ENCODE measurements around the gene GID4.

GID4 gene

GRCh38 chr17:18008496-18009268 lies 30.5 kb upstream of the GID4 start:
- ATAC-seq = no peak
- no peak overlapping the region for H3K27ac Mint-ChIP-seq
- no peaks in the 10 kb centered on the region for H3K9me3 Mint-ChIP-seq
- no peak overlapping the region for H3K4me3 Mint-ChIP-seq
- peaks cover 54% of the 10 kb centered on the region for H3K36me3 Mint-ChIP-seq
- H3K27me3 Mint-ChIP-seq = no peaks in the 10 kb centered on the region
- H3K4me1 Mint-ChIP-seq = no peaks in the 10 kb centered on the region

- Mint-ChIP-seq H3K27ac (no peak overlapping the region), H3K4me1 (no peaks in the 10 kb centered on the region), H3K27me3 (no peaks in the 10 kb centered on the region), H3K4me3 (no peak overlapping the region), H3K9me3 (no peaks in the 10 kb centered on the region), H3K36me3 (peaks cover 58% of the 10 kb centered on the region)
- no peak for ATAC-seq
Observed at GRCh38 chr17:18009609-18010420, 29.4 kb upstream of the GID4 start.

- Mint-ChIP-seq H3K36me3 (peaks cover 71% of the 10 kb centered on the region), H3K27ac (no peak overlapping the region), H3K4me3 (no peak overlapping the region), H3K9me3 (no peaks in the 10 kb centered on the region), H3K27me3 (no peaks in the 10 kb centered on the region), H3K4me1 (no peaks in the 10 kb centered on the region)
- ATAC-seq = no peak
Observed at GRCh38 chr17:18011286-18011685, 27.9 kb upstream of the GID4 start.

- Mint-ChIP-seq H3K4me3 (no peak overlapping the region), H3K27ac (no peak overlapping the region), H3K36me3 (peaks cover 71% of the 10 kb centered on the region), H3K27me3 (no peaks in the 10 kb centered on the region), H3K4me1 (no peaks in the 10 kb centered on the region), H3K9me3 (no peaks in the 10 kb centered on the region)
- ATAC-seq = no peak
Observed at GRCh38 chr17:18014006-18014405, 25.2 kb upstream of the GID4 start.

- Mint-ChIP-seq H3K27me3 (no peaks in the 10 kb centered on the region), H3K4me1 (no peaks in the 10 kb centered on the region), H3K4me3 (no peak overlapping the region), H3K27ac (no peak overlapping the region), H3K9me3 (no peaks in the 10 kb centered on the region), H3K36me3 (peaks cover 59% of the 10 kb centered on the region)
- ATAC-seq = no peak
Observed at GRCh38 chr17:18015593-18015992, 23.6 kb upstream of the GID4 start.

GRCh38 chr17:18016426-18016825 lies 22.8 kb upstream of the GID4 start:
- Mint-ChIP-seq H3K27me3 (no peaks in the 10 kb centered on the region), H3K4me1 (no peaks in the 10 kb centered on the region), H3K27ac (no peak overlapping the region), H3K9me3 (no peaks in the 10 kb centered on the region), H3K36me3 (peaks cover 55% of the 10 kb centered on the region), H3K4me3 (no peak overlapping the region)
- ATAC-seq = no peak

GRCh38 chr17:18017958-18018357 lies 21.2 kb upstream of the GID4 start:
- Mint-ChIP-seq H3K36me3 (peaks cover 41% of the 10 kb centered on the region), H3K27me3 (no peaks in the 10 kb centered on the region), H3K9me3 (no peaks in the 10 kb centered on the region), H3K27ac (no peak overlapping the region), H3K4me1 (no peaks in the 10 kb centered on the region), H3K4me3 (no peak overlapping the region)
- no peak for ATAC-seq

GRCh38 chr17:18018411-18018921 lies 20.7 kb upstream of the GID4 start:
- Mint-ChIP-seq H3K27ac (no peak overlapping the region), H3K4me3 (no peak overlapping the region), H3K4me1 (no peaks in the 10 kb centered on the region), H3K36me3 (peaks cover 36% of the 10 kb centered on the region), H3K9me3 (no peaks in the 10 kb centered on the region), H3K27me3 (no peaks in the 10 kb centered on the region)
- no peak for ATAC-seq

GRCh38 chr17:18019838-18020154 lies 19.4 kb upstream of the GID4 start:
- Mint-ChIP-seq H3K27me3 (no peaks in the 10 kb centered on the region), H3K4me1 (peaks cover under 1% of the 10 kb centered on the region), H3K4me3 (no peak overlapping the region), H3K27ac (no peak overlapping the region), H3K9me3 (no peaks in the 10 kb centered on the region), H3K36me3 (peaks cover 43% of the 10 kb centered on the region)
- ATAC-seq = no peak

GRCh38 chr17:18020971-18021370 lies 18.2 kb upstream of the GID4 start:
- no peak for ATAC-seq
- Mint-ChIP-seq H3K4me3 (no peak overlapping the region), H3K4me1 (peaks cover 11% of the 10 kb centered on the region), H3K9me3 (no peaks in the 10 kb centered on the region), H3K27me3 (no peaks in the 10 kb centered on the region), H3K36me3 (peaks cover 36% of the 10 kb centered on the region), H3K27ac (no peak overlapping the region)

GRCh38 chr17:18021372-18021771 lies 17.8 kb upstream of the GID4 start:
- no peak overlapping the region for H3K4me3 Mint-ChIP-seq
- peaks cover 32% of the 10 kb centered on the region for H3K36me3 Mint-ChIP-seq
- no peak for ATAC-seq
- H3K9me3 Mint-ChIP-seq = no peaks in the 10 kb centered on the region
- H3K4me1 Mint-ChIP-seq = peaks cover 11% of the 10 kb centered on the region
- H3K27me3 Mint-ChIP-seq = no peaks in the 10 kb centered on the region
- no peak overlapping the region for H3K27ac Mint-ChIP-seq

GRCh38 chr17:18025241-18025944 lies 13.8 kb upstream of the GID4 start:
- Mint-ChIP-seq H3K4me3 (no peak overlapping the region), H3K4me1 (peaks cover 15% of the 10 kb centered on the region), H3K27ac (no peak overlapping the region), H3K27me3 (no peaks in the 10 kb centered on the region), H3K36me3 (peaks cover 25% of the 10 kb centered on the region), H3K9me3 (no peaks in the 10 kb centered on the region)
- peak; percentile 64 for ATAC-seq

- H3K4me3 Mint-ChIP-seq = no peak overlapping the region
- H3K9me3 Mint-ChIP-seq = no peaks in the 10 kb centered on the region
- peaks cover 15% of the 10 kb centered on the region for H3K4me1 Mint-ChIP-seq
- peaks cover 25% of the 10 kb centered on the region for H3K36me3 Mint-ChIP-seq
- H3K27ac Mint-ChIP-seq = no peak overlapping the region
- ATAC-seq = no peak
- no peaks in the 10 kb centered on the region for H3K27me3 Mint-ChIP-seq
Observed at GRCh38 chr17:18025945-18026776, 13.0 kb upstream of the GID4 start.

GRCh38 chr17:18027280-18027679 lies 11.9 kb upstream of the GID4 start:
- Mint-ChIP-seq H3K27ac (no peak overlapping the region), H3K27me3 (no peaks in the 10 kb centered on the region), H3K36me3 (peaks cover 25% of the 10 kb centered on the region), H3K4me1 (peaks cover 21% of the 10 kb centered on the region), H3K4me3 (no peak overlapping the region), H3K9me3 (no peaks in the 10 kb centered on the region)
- ATAC-seq = no peak
